Stomach (tissue), 4 donors: ENCODE data around the gene ZGRF1.

Source experiments
- POLR2A ChIP-seq, 4 donors: fragments of 450-650 bp; IDR thresholded peaks; one replicate each; pipeline ENCODE4 v1.6.1; 2016; ENCODE audit warnings: antibody characterized with exemption in 4 of 4, control low read depth in 2 of 4, mild to moderate bottlenecking in 1 of 4, moderate library complexity in 1 of 4
- TF ChIP-seq, protein P1 (sequence below), 7 experiments: fragments of 450-650 bp in 4 of 7; fragments of 200-600 bp in 3 of 7; sonication (generic) in 3 of 7; IDR thresholded peaks; one replicate each; pipeline ENCODE4 v1.5.1; 2016 to 2019; ENCODE audit warnings: antibody characterized with exemption in 7 of 7, control low read depth in 2 of 7, mild to moderate bottlenecking in 1 of 7

DNA sequence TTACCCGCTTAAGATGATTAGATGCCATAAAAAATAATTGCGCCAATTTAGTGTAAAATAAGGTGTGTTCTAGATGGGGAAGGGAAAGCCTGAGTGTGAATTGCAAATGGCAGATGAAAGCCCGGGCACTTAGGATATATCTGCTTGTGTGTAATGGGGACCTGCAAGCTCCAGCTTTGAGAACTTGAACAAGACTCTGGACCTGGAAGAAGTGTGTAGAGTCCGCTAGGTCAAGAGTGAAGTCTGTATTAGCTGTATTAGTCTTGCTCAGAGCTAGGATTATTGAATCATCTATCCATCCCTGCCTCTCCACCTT is 124.9 kb downstream of the ZGRF1 start:
- TF ChIP-seq, protein P1, sequence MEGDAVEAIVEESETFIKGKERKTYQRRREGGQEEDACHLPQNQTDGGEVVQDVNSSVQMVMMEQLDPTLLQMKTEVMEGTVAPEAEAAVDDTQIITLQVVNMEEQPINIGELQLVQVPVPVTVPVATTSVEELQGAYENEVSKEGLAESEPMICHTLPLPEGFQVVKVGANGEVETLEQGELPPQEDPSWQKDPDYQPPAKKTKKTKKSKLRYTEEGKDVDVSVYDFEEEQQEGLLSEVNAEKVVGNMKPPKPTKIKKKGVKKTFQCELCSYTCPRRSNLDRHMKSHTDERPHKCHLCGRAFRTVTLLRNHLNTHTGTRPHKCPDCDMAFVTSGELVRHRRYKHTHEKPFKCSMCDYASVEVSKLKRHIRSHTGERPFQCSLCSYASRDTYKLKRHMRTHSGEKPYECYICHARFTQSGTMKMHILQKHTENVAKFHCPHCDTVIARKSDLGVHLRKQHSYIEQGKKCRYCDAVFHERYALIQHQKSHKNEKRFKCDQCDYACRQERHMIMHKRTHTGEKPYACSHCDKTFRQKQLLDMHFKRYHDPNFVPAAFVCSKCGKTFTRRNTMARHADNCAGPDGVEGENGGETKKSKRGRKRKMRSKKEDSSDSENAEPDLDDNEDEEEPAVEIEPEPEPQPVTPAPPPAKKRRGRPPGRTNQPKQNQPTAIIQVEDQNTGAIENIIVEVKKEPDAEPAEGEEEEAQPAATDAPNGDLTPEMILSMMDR (IDR thresholded peaks at IDR 0.05), result no peak
- TF ChIP-seq POLR2A (IDR thresholded peaks at IDR 0.05), result no peak
